PC-3 (cell line): ENCODE data around the gene AP3B1.

ENCODE experiments used
- EZH2 ChIP-seq: fragments of 300-600 bp; sonication (generic); IDR thresholded peaks from one replicate; pipeline ENCODE4 v1.6.1; 2017; ENCODE audit warnings: antibody characterized with exemption, mild to moderate bottlenecking, low read length; ENCODE audit not compliant: unreplicated experiment
- EZH2phosphoT487 ChIP-seq: fragments of 300-600 bp; sonication (generic); IDR thresholded peaks from 2 replicates; pipeline ENCODE4 v1.6.1; 2018; ENCODE audit warnings: mild to moderate bottlenecking, antibody characterized with exemption, low read length, borderline replicate concordance
- TF ChIP-seq, protein P1 (sequence below): fragments of 300-600 bp; sonication (generic); conservative IDR thresholded peaks from 2 replicates; pipeline ENCODE4 v1.5.1; 2017; ENCODE audit warnings: antibody characterized with exemption, low read depth, mild to moderate bottlenecking, low read length

DNA sequence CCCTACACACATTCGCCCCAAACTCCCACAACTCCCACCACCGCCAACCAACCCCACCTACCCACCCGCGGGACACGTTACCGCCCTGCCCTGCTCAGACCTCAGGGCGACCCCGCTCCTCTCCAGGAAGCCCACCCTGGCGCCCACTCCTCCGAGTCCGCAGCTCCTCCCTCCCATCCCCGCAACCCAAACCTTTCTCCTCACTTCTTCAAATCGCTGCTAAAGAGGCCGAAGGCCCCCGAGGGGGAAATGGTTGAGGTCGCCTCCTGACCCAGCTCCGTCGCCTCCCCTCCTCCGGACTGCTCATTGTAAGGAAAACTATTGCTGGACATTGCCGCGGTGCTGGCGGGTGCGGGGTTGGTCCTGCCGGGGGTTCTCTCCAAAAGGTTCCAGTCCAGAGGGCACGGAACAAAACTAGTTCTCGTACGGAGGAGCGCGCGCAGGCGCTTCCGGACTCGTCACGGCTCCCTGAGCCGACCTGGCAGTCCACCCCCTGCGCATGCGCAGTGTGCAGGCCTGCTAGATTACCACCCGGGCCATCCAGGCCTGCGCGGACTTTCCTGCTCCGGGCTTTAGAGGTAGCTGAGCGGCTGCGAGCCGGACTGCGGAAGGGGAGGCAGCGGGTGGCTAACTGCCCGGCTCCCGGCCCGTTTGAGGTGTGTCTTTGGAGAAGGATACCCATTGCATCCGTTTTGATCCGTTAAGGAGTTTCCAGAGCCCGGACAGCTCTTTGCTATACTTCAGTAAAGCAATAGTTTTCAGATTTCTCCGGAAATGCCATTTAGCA lies at the start of gene AP3B1:
- TF ChIP-seq, protein P1, sequence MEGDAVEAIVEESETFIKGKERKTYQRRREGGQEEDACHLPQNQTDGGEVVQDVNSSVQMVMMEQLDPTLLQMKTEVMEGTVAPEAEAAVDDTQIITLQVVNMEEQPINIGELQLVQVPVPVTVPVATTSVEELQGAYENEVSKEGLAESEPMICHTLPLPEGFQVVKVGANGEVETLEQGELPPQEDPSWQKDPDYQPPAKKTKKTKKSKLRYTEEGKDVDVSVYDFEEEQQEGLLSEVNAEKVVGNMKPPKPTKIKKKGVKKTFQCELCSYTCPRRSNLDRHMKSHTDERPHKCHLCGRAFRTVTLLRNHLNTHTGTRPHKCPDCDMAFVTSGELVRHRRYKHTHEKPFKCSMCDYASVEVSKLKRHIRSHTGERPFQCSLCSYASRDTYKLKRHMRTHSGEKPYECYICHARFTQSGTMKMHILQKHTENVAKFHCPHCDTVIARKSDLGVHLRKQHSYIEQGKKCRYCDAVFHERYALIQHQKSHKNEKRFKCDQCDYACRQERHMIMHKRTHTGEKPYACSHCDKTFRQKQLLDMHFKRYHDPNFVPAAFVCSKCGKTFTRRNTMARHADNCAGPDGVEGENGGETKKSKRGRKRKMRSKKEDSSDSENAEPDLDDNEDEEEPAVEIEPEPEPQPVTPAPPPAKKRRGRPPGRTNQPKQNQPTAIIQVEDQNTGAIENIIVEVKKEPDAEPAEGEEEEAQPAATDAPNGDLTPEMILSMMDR = no peak
- TF ChIP-seq EZH2 (no peak), EZH2phosphoT487 (no peak)
